GM18909 (cell line): Measurements from ENCODE around the gene TGFB3.

ENCODE experiments used
- ATAC-seq: cut with Tn5 transposase; IDR thresholded peaks from one replicate; pipeline ENCODE4 v1.9.1; 2021; ENCODE audit warnings: mild to moderate bottlenecking; ENCODE audit not compliant: unreplicated experiment, poor library complexity

The TGFB3 gene

DNA sequence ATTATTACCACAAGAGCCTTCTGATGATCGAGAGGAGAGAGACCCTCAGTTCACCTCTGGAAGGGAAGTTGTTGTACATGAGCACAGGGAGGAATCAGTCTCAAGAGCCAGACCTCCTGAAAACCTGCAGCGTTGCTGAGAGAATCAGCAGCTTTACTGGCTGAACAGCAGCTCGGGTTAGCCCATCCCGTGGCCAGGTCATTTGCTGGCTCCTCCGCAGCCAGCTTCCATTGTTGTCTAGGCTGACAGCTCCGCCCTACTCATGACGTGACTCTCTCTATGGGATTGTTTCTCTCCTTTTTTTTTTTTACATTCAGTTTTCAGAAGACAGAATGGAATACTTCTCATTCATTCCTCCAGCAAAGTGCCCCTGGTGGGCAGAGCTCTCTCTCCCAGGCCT lies 69.9 kb downstream of the TGFB3 start:
- no peak for ATAC-seq

DNA sequence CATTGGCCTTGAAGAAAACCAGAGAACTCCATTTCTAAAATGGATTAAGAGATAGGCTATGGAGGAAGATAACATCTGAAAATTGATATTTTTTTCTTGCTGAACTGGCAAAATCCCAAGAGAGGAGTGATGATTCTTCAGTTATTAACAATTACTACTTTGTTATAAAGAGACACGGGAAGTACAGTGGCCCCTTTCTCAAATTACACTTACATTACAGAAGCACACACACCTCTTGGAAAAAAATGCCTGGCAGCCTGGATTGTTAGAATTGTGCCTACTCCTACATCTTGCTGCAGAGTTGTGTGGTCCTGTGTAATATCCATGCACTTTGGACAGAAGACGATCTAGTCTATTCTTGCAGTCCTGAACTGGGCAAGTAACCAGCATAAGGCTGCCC lies 71.7 kb downstream of the TGFB3 start:
- no peak for ATAC-seq

DNA sequence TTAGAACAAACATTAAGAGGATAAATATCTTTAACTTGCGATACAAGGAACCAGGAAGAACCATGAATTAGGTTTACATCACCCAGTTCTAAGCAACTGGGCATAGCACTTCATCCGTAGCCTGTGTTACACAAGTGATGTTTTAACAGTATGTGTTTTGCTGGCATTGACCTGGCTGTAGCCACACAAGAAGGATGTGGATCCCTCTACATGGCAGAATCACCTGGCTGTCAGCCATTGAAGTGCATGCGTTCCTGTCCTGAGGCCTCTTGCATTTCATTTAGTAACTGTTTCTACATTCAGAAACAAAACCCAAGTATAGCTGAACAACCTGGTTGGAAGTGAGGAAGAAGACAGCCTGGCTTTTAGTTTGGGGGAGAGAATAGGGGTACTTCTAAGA lies 72.2 kb downstream of the TGFB3 start:
- ATAC-seq: no peak
